Stomach (tissue), 4 donors: ENCODE measurements around the gene POGZ.

Experiments used
- POLR2A ChIP-seq, 4 donors: fragments of 450-650 bp; IDR thresholded peaks; one replicate each; pipeline ENCODE4 v1.6.1; 2016; ENCODE audit warnings: antibody characterized with exemption in 4 of 4, control low read depth in 2 of 4, mild to moderate bottlenecking in 1 of 4, moderate library complexity in 1 of 4
- POLR2AphosphoS5 ChIP-seq, 3 donors: sonication (generic); formaldehyde crosslinking; IDR thresholded peaks; one replicate each; pipeline ENCODE4 v1.6.1; 2016; ENCODE audit warnings: antibody characterized with exemption in 3 of 3
- TF ChIP-seq, protein P1 (sequence below), 7 experiments: fragments of 450-650 bp in 4 of 7; fragments of 200-600 bp in 3 of 7; sonication (generic) in 3 of 7; IDR thresholded peaks; one replicate each; pipeline ENCODE4 v1.5.1; 2016 to 2019; ENCODE audit warnings: antibody characterized with exemption in 7 of 7, control low read depth in 2 of 7, mild to moderate bottlenecking in 1 of 7

- TF ChIP-seq, protein P1, sequence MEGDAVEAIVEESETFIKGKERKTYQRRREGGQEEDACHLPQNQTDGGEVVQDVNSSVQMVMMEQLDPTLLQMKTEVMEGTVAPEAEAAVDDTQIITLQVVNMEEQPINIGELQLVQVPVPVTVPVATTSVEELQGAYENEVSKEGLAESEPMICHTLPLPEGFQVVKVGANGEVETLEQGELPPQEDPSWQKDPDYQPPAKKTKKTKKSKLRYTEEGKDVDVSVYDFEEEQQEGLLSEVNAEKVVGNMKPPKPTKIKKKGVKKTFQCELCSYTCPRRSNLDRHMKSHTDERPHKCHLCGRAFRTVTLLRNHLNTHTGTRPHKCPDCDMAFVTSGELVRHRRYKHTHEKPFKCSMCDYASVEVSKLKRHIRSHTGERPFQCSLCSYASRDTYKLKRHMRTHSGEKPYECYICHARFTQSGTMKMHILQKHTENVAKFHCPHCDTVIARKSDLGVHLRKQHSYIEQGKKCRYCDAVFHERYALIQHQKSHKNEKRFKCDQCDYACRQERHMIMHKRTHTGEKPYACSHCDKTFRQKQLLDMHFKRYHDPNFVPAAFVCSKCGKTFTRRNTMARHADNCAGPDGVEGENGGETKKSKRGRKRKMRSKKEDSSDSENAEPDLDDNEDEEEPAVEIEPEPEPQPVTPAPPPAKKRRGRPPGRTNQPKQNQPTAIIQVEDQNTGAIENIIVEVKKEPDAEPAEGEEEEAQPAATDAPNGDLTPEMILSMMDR (IDR thresholded peaks at IDR 0.05): no peak
- TF ChIP-seq POLR2AphosphoS5 (IDR thresholded peaks at IDR 0.05): no peak
- TF ChIP-seq POLR2A (IDR thresholded peaks at IDR 0.05): no peak
Measured at GRCh38 chr1:151435174-151435573, 24.1 kb downstream of the POGZ start.
